ENCODE measurements around the gene RGL1. TPM values are rescaled to one million over a fixed set of nuclear protein-coding genes. Genes with fewer than 3 reads are reported as not detected.

Gene RGL1
- total and polyA plus RNA-seq, 2 experiments from 2014 or later = 17.9 to 30.7 TPM

- H2AFZ ChIP-seq = no peak overlapping the region
- no peaks in the 10 kb centered on the region for H3K79me2 ChIP-seq
- no peaks in the 10 kb centered on the region for H3K9me3 ChIP-seq (ENCODE audit: low read depth)
- peaks cover 4% of the 10 kb centered on the region for H3K4me1 ChIP-seq (ENCODE audit: insufficient read depth)
- no peak overlapping the region for H3K27ac ChIP-seq
- no peak for TF ChIP-seq EZH2 (IDR thresholded peaks at IDR 0.05; ENCODE audit: borderline replicate concordance)
- no peak for TF ChIP-seq EZH2phosphoT487 (IDR thresholded peaks at IDR 0.05; ENCODE audit: low read depth, severe bottlenecking, unreplicated experiment)
- TF ChIP-seq CTCF (IDR thresholded peaks at IDR 0.05; ENCODE audit: poor library complexity) = no peak
- H3K27me3 ChIP-seq = no peaks in the 10 kb centered on the region
- 77% methylated on average over 1 of the region's 1 CpG for WGBS (ENCODE audit: low lambda C conversion rate, missing lambda C conversion rate)
- DNase-seq (ENCODE audit: low spot score) = no peak
- no peak overlapping the region for H3K4me2 ChIP-seq
- no peak overlapping the region for H3K4me3 ChIP-seq
- no peaks in the 10 kb centered on the region for H4K20me1 ChIP-seq (ENCODE audit: insufficient read depth, poor library complexity, severe bottlenecking)
- no peaks in the 10 kb centered on the region for H3K9me2 ChIP-seq (replicated peaks; ENCODE audit: insufficient read depth)
- H3K36me3 ChIP-seq (replicated peaks; ENCODE audit: insufficient read depth, low read depth) = no peaks in the 10 kb centered on the region
Measured at GRCh38 chr1:183800449-183800848, 4.5 kb upstream of the RGL1 start.

- Histone ChIP-seq H3K9me2 (replicated peaks; ENCODE audit: insufficient read depth) (no peaks in the 10 kb centered on the region), H3K36me3 (replicated peaks; ENCODE audit: insufficient read depth, low read depth) (no peaks in the 10 kb centered on the region), H3K4me1 (ENCODE audit: insufficient read depth) (peaks cover 4% of the 10 kb centered on the region), H3K4me2 (no peak overlapping the region), H4K20me1 (ENCODE audit: insufficient read depth, poor library complexity, severe bottlenecking) (peaks cover under 1% of the 10 kb centered on the region), H2AFZ (no peak overlapping the region), H3K4me3 (no peak overlapping the region), H3K27me3 (no peaks in the 10 kb centered on the region), H3K27ac (no peak overlapping the region), H3K79me2 (peaks cover 8% of the 10 kb centered on the region), H3K9me3 (ENCODE audit: low read depth) (no peaks in the 10 kb centered on the region)
- no peak for TF ChIP-seq CTCF (IDR thresholded peaks at IDR 0.05; ENCODE audit: poor library complexity)
- no peak for TF ChIP-seq EZH2phosphoT487 (IDR thresholded peaks at IDR 0.05; ENCODE audit: low read depth, severe bottlenecking, unreplicated experiment)
- TF ChIP-seq EZH2 (IDR thresholded peaks at IDR 0.05; ENCODE audit: borderline replicate concordance) = no peak
- DNase-seq (ENCODE audit: low spot score) = no peak
- 98% methylated on average over 2 of the region's 2 CpGs for WGBS (ENCODE audit: low lambda C conversion rate, missing lambda C conversion rate)
Measured at GRCh38 chr1:183801649-183802048, 3.3 kb upstream of the RGL1 start.

GRCh38 chr1:183804387-183804786 lies 533 bp upstream of the RGL1 start:
- peak overlapping the region; percentile 6 for H2AFZ ChIP-seq
- H3K79me2 ChIP-seq = peaks cover 35% of the 10 kb centered on the region
- WGBS (ENCODE audit: low lambda C conversion rate, missing lambda C conversion rate) = 27% methylated on average over 5 of the region's 5 CpGs
- H3K27ac ChIP-seq = peak overlapping the region; percentile 90
- peaks cover 20% of the 10 kb centered on the region for H3K4me1 ChIP-seq (ENCODE audit: insufficient read depth)
- no peaks in the 10 kb centered on the region for H3K9me3 ChIP-seq (ENCODE audit: low read depth)
- no peaks in the 10 kb centered on the region for H3K9me2 ChIP-seq (replicated peaks; ENCODE audit: insufficient read depth)
- no peaks in the 10 kb centered on the region for H3K27me3 ChIP-seq
- no peak for DNase-seq (ENCODE audit: low spot score)
- H3K36me3 ChIP-seq (replicated peaks; ENCODE audit: insufficient read depth, low read depth) = no peaks in the 10 kb centered on the region
- peak overlapping the region; percentile 54 for H3K4me3 ChIP-seq
- peak overlapping the region; percentile 81 for H3K4me2 ChIP-seq
- TF ChIP-seq CTCF (IDR thresholded peaks at IDR 0.05; ENCODE audit: poor library complexity) (no peak), EZH2 (IDR thresholded peaks at IDR 0.05; ENCODE audit: borderline replicate concordance) (no peak), EZH2phosphoT487 (IDR thresholded peaks at IDR 0.05; ENCODE audit: low read depth, severe bottlenecking, unreplicated experiment) (no peak)
- peaks cover 3% of the 10 kb centered on the region for H4K20me1 ChIP-seq (ENCODE audit: insufficient read depth, poor library complexity, severe bottlenecking)

- Histone ChIP-seq H3K27me3 (no peaks in the 10 kb centered on the region), H2AFZ (no peak overlapping the region), H3K36me3 (replicated peaks; ENCODE audit: insufficient read depth, low read depth) (no peaks in the 10 kb centered on the region), H3K9me2 (replicated peaks; ENCODE audit: insufficient read depth) (no peaks in the 10 kb centered on the region), H3K4me3 (peak overlapping the region; percentile 54), H3K4me2 (peak overlapping the region; percentile 81), H4K20me1 (ENCODE audit: insufficient read depth, poor library complexity, severe bottlenecking) (peaks cover 3% of the 10 kb centered on the region), H3K27ac (peak overlapping the region; percentile 90), H3K4me1 (ENCODE audit: insufficient read depth) (peaks cover 20% of the 10 kb centered on the region), H3K79me2 (peaks cover 53% of the 10 kb centered on the region), H3K9me3 (ENCODE audit: low read depth) (no peaks in the 10 kb centered on the region)
- no peak for TF ChIP-seq EZH2 (IDR thresholded peaks at IDR 0.05; ENCODE audit: borderline replicate concordance)
- no peak for TF ChIP-seq EZH2phosphoT487 (IDR thresholded peaks at IDR 0.05; ENCODE audit: low read depth, severe bottlenecking, unreplicated experiment)
- TF ChIP-seq CTCF (IDR thresholded peaks at IDR 0.05; ENCODE audit: poor library complexity) = no peak
- no peak for DNase-seq (ENCODE audit: low spot score)
- 36% methylated on average over 4 of the region's 4 CpGs for WGBS (ENCODE audit: low lambda C conversion rate, missing lambda C conversion rate)
Measured at GRCh38 chr1:183806125-183806524, 1.2 kb downstream of the RGL1 start.
